HK-2 (cell line): ENCODE results near the gene KCNC3.

Experiments
- DNase-seq: peaks from one replicate; pipeline ENCODE4 v3.0.0-alpha.2; 2018; ENCODE audit not compliant: unreplicated experiment

Gene KCNC3

DNA sequence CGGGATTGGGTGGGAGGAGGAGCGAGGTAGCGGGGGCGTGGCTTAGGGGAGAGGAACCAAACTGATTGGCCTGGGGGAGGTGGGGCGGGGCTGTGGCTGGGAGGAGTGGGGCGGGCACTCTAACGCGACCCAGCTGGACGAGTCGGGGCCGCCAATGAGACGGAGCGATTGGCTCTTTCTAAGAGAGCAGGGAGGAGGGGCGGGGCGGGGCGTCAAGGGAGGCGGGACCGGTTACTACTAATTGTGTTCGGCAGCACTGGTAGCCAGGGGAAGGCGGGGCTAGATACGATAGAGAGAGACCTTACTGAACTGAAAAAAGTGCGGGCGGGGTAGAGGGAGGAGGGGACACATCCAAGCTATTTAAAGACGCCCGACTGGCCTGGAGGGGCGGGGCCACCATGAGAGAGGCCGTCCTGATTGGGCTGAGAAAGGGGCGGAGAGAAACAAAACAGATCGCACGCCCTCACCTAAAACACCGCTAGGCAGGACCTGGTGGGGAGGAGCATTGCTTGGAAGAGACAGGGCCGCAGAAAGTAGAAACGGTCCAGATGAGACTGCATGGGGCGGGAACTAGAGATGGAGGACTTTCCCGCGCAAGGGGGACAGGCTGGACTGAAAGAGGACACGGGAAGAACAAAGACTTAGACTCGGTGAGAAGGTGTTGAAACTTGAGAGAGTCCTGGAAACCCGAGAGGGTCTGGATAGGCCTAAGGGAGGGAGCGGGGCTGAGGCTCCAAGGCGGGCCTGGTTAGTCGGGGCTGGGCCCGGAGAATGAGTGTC, at the start of gene KCNC3:
KCNC3 (minus strand) TSS at position 232 of the 780 bp plus-strand sequence. CDS start 295 bp downstream, outside the sequence.
- DNase-seq: peak; percentile 100

DNA sequence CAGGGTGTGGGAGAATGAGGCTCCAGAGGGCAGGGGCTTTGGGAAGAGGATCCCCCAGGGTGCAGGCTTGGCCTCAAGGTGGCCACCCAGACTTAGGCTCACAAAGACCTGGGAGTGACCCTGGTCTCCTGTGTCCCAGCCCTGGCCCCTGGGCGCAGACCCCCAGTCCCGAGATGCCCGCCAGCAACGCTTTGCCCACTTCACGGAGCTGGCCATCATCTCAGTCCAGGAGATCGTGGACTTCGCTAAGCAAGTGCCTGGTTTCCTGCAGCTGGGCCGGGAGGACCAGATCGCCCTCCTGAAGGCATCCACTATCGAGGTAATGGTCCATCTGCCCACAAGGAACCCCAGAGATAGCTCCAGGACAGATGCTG, 49.7 kb upstream of the KCNC3 start:
- no peak for DNase-seq

DNA sequence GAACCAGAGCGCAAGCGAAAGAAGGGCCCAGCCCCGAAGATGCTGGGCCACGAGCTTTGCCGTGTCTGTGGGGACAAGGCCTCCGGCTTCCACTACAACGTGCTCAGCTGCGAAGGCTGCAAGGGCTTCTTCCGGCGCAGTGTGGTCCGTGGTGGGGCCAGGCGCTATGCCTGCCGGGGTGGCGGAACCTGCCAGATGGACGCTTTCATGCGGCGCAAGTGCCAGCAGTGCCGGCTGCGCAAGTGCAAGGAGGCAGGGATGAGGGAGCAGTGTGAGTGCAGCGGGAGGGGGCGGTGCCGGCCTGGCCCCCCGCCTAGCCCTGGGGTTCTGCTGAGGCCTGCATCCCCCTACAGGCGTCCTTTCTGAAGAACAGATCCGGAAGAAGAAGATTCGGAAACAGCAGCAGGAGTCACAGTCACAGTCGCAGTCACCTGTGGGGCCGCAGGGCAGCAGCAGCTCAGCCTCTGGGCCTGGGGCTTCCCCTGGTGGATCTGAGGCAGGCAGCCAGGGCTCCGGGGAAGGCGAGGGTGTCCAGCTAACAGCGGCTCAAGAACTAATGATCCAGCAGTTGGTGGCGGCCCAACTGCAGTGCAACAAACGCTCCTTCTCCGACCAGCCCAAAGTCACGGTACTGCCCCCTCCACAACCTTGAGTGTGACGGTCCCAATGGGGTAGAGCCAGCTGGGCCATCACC, 49.1 kb upstream of the KCNC3 start:
- DNase-seq: no peak

DNA sequence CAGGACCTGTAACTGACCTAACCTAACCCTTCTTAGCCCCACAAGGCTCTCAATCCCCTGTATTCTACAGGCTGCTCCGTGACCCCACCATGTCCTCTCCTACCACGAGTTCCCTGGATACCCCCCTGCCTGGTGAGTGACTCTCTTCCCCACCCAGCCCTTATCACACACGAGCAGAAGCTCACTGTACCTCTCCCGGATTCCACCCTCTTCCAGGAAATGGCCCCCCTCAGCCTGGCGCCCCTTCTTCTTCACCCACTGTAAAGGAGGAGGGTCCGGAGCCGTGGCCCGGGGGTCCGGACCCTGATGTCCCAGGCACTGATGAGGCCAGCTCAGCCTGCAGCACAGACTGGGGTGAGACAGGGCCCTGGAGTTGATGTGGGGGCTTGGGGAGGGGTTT, 48.3 kb upstream of the KCNC3 start:
- no peak for DNase-seq

DNA sequence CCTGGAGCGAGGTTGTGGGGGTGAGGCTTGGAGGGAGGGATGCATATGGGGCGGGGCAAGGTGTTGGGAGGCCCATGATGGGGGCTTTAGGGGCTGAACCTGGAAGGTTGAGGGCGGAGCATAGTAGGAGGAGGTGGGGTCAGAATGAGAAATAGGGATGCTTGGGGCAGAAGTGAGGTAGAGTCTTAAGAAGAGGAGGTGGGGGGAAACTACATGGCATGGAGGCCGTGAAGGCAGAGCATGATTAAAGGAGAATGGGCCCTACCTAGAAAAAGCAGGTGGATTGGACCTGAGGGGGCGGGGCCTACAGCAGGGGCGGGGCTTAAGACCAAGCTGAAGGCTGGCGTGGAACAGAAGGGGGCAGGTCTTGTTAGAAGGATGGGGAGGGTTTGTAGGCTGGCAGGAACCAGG, 47.9 kb upstream of the KCNC3 start:
- no peak for DNase-seq

DNA sequence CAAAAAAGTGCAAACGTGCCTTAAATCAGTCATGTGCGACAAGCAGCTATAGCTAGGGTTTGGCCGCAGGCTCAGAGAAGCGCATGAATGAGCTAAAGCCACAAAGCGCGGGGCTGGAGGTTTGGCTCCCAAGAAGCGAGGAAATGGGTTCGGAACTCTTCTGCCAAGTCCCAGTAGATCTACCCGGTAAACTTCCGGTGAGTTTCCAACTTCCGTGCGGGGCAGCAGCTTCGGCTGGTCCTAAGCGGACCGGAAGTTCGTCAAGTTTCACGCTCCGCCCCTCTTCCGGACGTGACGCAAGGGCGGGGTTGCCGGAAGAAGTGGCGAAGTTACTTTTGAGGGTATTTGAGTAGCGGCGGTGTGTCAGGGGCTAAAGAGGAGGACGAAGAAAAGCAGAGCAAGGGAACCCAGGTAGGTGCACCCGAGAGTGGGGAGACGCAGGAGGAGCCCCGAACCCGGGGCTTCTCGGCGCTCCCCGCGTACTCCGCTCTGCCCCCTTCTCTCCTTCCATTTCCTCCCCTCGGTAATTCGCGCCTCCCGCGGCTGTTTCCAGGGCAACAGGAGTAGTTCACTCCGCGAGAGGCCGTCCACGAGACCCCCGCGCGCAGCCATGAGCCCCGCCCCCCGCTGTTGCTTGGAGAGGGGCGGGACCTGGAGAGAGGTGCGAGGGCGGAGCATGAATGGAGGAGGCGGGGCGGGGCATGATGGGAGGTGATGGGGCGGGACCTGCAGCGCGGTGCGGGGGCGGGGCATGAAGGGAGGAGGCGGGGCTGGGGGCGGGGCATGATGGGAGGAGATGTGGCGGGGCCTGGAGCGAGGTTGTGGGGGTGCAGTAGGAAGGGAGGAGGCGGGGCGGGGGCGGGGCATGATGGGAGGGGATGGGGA, 47.2 kb upstream of the KCNC3 start, which contains the start of gene NR1H2:
NR1H2 (plus strand) TSS at position 292 of the 885 bp plus-strand sequence. CDS start 1,149 bp downstream, outside the sequence.
- DNase-seq: peak; percentile 91

DNA sequence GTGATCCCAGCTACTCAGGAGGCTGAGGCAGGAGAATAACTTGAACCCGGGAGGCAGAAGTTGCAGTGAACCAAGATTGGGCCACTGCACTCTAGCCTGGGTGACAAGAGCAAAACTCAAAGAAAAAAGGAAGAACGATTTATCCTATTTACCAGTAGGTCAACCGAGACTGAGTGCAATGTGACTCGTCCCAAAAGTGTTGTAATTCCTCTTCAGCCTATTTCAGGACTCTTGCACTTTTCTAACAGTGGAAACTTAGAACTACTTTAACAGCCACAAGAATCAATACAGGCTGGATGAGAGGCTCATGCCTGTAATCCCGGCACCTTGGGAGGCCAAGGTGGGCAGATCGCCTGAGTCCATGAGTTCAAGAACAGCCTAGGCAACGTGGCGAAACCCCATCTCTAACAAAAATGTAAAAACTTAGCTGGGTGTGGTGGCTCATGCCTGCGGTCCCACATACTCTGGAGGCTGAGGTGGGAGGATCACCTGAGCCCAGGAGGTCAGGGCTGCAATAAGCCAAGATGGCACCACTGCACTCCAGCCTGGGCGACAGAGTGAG, 42.8 kb upstream of the KCNC3 start:
- DNase-seq: no peak

DNA sequence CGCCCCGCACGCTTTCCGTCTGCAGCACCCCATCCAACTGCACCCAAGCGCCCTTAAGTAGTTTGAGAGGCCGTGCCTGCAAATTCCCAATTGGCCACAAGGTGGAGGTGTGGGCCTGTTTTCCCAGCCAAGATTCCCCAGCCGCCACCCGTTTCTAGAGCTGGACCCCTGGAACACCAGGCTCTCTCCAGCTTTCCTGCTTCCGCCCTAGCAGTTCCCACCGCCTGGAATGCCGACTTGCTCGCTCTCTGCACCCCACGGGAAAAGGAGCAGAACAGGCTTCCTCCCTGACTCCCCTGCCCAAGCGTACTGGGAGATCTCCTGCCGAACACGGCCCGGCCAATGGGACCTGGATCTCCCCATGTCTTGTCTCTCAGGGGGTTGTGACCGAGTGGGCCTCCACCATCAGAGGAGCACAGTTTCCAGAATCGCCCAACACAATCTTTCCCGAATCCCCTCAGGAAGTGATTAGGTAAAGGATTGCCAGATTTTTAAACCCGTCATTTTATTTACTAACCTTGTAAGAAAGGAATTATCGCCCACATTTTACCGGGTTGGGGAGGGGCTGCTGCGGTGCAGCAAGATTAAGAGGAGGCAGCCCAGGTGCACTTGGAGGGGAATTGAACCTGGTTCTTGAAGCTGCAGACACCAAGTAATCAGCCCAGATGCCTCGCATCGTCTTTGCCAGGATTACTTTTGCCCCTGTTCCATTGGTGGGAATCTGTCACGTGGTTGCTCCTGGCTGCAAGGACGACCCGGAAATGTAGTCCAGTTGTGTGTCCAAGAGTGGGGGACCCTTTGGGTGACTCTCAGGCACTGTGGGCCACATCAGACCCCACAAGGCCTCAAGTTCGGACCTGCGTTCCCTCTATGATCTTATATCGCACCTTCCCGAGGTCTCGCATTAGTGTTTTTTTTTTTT, 39.7 kb upstream of the KCNC3 start:
- peak; percentile 88 for DNase-seq

DNA sequence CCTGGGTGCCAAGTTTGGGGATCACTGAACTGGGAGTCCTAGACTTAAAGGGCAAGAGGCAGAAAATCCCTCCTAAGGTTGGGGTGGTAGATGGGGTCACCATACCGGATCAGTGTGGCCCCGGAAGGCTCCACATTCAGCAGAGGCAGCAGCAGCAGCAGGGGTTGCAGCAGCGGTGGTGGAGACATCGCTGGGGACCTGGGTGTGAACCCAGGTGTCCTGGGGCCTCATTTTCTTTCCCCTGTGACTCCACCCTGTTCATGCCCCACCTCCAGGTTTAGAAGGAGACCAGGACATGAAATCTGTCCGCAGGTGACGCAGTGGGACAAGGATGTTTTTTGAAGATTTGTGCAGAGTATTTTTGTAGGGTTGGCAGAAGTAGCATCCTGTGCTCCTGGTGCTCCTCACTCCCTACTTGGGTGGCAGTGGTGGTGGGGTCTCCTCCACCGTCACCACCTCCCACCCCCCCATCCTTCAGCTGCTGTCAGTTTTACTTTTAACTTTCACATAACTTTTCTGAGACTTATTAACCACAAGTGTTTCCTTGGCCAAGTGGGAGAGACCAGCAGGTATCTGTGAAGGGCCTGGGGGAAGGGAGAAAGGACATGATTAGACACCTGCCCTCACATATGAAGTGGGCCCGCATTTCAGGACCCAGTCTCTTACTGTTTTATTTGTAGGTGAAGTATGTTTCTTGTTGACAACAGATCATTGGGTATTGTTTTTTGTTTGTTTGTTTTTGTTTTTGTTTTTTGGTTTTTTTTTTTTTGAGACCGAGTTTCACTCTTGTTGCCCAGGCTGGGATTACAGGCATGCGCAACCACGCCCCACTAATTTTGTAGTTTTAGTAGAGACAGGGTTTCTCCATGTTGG, 36.5 kb upstream of the KCNC3 start, which contains the start of gene NAPSA:
NAPSA (minus strand) TSS at position 206 of the 873 bp plus-strand sequence; CDS start at position 188, 18 bp downstream.
- no peak for DNase-seq

DNA sequence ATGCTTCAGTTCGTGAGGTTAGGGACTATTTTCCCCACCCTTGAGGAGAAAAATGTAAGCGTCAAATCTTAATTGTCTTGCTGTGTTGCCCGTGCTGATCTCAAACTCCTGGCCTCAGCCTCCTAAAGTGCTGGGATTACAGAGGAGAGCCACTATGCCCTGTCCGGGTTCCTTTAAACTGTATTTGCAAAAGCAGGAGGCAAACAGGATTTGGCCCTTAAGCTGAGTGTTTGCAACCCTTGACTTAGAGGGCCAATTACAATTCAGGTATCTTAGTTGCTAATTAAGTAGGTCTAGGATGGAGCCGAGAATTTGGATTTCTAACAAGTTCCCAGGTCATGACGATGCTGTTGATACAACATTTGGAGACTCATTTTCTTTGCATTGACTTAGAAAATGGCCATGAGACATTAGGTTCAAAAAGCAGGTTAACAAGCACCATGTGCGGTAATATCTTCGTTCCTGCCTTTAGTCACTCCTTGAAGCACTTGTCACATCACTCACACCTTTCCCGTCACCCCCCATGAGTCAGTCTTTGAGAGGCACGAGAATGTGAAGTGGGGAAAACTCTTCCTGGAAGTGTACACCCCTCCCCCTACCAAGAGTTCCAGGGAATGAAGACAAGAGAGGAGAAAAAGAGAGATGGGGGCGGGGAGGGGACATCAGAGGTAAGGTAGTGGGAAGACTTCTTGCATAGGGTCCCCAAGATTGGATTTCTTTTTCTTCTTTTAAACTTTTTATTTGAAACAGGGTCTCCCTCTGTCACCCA, 33.7 kb upstream of the KCNC3 start:
- peak; percentile 64 for DNase-seq

DNA sequence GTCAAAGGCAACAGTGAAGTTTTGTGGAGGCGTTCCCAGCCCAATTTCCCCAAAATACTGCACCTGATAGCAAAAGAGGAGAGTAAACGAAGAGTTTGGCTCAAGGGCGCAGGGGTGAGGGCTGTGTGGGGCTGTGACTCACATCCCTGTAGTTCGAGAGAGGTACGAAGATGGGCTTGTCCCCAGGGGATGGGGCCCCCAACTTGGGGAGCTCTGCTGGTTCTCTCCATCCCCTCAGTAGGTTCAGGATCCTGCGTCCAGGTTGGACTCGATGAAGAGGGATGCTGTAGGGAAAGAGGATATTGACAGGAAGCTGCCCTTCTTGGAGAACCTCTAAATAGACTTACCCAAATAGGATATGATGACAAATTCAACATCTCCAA, 32.8 kb upstream of the KCNC3 start:
- no peak for DNase-seq

DNA sequence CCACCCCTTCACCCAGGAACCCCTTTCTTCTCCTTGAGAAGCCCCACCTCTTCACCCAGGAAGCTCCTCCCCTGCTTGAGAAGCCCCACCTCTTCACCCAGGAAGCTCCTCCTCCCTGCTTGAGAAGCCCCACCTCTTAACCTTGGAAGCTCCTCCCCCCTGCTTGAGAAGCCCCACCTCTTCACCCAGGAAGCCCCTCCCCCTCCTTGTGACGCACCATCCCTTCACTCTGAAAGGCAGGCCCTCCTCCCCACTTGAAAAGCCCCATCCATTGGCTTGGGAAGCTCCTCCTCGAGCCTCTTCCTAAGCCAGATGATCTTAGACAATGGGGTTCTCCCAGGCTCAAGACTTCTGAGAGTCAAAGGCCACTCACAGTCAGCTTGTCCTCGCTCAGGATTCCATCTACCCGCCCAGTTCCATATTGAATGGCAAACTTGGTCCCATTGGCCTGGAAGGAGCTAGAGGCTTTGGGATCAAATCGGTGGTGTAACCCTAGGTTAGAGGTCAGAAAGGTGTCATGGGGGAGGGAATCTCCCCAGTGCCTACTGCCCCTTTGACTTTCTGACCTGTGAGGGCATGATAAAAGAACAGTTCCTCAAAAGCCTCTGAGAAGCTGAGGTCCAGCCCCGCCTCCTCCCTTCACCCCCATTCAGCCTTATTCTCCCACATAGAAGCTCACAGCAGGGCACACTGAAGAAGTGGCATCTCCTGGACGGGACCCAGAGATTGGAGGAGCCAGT, 32.3 kb upstream of the KCNC3 start:
- no peak for DNase-seq

DNA sequence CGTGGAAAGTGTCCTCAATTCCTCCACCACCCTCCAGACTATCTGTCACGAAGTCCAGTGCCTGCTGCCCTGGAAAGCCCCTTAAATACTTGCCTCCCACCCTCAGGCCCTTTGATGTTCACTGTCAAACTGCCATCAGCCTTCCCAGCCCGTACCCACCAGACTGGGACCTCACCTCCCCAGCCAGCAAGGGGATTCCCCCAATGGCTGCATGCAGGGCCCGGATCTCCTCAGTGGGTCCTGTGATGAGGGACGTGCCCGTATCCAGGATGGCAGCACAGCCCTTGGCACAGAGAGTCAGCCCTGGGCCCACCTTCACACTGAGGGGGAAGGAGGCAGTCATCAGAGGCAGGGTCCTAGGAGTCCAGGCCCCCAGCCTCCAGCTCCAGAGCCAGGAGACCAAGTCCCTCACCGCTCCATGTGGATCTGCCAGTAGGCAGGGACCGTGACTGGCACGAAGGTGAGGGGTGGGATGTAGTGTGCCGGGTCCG, 30.2 kb upstream of the KCNC3 start:
- no peak for DNase-seq

DNA sequence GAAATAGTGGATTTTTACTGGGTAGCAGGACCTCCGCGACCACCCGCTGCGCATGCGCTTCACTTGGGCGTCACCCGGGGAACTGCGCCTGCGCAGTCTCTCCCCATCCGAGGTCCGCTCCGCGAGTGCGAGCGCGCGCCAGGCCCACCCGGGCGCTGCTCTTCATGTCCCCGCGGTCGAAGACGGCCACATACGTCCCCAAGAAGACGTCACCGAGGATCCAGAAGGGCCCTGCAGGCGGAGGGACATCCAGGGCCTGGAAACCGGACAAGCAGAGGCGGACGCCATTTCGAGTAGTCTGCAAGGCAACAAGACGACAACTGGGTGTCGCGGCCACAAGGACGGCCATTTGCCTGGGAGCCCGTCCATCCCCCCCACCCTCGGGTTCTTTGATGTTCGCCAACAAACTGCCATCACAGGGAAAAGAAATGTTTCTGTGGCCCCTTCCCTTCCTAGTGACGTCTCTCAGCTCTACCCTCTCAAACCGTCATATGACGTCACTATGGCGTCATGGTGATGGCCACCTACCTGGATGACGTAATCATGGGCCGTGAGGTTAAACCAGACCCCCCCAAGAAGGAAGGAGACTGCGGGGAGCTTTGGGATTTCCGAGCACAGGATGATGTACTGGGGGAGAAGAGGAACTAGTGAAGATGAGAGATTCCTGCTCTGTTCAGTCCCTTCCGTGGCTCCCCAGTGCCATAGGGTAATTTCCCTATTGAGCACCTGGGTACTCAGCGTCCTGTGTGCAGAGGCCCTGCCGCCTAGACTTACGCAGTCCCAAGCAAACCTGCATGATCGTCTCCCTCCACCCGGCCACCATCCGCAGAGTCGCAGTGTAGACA, 29.5 kb upstream of the KCNC3 start:
- no peak for DNase-seq

DNA sequence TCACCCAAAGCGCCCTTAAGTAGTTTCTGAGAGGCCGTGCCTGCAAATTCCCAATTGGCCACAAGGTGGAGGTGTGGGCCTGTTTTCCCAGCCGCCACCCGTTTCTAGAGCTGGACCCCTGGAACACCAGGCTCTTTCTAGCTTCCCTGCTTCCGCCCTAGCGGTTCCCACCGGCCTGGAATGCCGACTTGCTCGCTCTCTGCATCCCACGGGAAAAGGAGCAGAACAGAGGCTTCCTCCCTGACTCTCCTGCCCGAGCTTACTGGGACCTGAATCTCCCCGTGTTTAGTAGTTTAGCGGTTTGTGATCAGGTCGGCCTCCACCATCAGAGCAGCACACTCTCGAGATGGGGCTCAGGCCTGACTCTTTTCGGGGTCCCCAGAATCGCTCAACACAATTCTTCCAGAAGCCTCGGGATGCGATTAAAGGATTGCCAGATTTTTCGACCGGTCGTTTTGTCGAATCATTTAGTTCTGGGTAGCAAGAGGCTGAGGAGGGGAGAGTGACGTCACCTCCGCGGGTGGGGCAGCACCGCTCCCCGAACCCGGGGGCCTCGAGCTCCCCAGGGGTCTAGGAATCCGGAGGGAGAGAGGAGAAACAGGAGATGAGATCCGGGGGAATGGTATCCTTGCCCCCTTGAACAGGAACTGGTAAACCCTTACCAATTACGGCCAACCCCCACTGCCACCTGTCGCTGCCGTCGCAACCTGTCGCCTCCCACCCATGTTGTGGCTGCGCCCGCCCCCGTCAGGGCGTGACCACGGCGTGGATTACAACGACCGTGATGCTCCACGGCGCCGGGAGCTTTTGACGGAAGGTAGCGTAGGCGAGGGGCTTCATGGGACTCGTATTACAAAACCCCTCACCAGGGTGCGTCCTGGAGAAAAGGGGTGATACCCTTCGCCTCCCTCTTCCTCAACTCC, 28.3 kb upstream of the KCNC3 start:
- DNase-seq: peak; percentile 72

DNA sequence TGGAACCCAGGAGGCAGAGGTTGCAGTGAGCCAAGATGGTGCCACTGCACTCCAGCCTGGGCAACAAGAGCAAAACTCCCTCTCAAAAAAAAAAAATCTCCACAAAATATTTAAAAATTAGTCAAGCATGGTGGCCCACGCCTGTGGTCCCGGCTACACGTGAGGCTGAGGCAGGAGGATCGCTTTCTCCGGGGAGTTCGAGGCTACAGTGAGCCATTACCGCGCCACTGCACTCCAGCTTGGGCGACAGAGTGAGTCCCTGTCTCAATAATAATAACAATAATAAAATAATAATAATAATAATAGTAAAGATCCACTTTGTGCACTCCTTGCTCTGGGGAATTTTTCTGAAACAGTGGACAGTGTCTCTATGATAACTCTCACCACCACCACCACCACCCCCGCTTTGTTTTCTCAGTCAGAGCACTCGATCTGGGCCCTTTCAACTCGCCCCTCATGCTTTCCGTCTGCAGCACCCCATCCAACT, 27.6 kb upstream of the KCNC3 start:
- DNase-seq: no peak
